ENCODE results near the gene TMEM170B. TPM values are rescaled to one million over a fixed set of nuclear protein-coding genes. Genes with fewer than 3 reads are reported as not detected.
A peak's percentile ranks its signal among the peaks of the same experiment; 100 is the strongest.

Gene TMEM170B
- total and polyA plus RNA-seq, 9 of the 15 experiments (the other 6 are each of a cell fraction or from before 2014, with no cell fraction given) = 0.03 to 0.11 (median 0.07) TPM

DNA sequence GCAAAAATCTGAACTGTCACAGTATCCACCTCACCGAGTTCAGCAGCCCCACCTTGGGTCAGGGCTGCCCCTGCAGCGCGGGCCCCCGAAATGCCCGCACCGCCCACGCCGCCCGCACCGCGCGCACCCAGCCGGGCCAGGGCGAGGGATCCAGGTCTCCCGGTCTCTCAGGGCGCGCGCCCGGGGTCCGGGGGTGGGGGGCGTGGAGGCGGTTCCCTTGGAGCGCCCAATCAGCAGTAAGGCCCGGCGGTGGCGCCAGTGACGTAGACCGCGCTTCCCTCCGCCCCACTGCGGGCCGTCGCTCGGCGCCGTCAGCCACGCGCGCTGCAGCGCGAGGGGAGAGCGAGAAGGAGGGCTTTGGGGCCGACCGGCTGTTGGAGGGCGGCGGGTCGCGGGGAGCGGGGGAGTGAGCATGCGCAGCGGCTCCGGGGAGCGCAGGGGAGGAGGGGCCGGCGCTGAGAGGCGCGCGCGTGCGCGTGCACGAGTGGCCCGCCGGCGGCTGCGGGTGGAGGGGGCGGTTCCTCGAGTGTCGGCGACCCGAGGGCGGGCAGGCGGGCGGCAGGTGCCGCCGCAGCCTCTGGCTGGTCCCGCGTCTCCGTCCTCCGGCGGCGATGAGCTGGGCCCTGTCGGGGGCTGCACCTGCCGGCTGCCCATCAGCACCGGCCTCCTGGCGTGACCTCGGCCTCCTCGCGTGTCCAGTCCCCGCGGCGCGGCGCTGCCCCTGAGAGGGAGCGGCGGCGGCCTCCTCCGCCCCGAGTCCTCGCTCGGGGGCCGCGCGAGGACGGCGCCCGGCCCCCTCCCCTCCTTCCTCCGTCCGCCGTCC is at the start of gene TMEM170B (continued):
- TF ChIP-seq, protein P1, sequence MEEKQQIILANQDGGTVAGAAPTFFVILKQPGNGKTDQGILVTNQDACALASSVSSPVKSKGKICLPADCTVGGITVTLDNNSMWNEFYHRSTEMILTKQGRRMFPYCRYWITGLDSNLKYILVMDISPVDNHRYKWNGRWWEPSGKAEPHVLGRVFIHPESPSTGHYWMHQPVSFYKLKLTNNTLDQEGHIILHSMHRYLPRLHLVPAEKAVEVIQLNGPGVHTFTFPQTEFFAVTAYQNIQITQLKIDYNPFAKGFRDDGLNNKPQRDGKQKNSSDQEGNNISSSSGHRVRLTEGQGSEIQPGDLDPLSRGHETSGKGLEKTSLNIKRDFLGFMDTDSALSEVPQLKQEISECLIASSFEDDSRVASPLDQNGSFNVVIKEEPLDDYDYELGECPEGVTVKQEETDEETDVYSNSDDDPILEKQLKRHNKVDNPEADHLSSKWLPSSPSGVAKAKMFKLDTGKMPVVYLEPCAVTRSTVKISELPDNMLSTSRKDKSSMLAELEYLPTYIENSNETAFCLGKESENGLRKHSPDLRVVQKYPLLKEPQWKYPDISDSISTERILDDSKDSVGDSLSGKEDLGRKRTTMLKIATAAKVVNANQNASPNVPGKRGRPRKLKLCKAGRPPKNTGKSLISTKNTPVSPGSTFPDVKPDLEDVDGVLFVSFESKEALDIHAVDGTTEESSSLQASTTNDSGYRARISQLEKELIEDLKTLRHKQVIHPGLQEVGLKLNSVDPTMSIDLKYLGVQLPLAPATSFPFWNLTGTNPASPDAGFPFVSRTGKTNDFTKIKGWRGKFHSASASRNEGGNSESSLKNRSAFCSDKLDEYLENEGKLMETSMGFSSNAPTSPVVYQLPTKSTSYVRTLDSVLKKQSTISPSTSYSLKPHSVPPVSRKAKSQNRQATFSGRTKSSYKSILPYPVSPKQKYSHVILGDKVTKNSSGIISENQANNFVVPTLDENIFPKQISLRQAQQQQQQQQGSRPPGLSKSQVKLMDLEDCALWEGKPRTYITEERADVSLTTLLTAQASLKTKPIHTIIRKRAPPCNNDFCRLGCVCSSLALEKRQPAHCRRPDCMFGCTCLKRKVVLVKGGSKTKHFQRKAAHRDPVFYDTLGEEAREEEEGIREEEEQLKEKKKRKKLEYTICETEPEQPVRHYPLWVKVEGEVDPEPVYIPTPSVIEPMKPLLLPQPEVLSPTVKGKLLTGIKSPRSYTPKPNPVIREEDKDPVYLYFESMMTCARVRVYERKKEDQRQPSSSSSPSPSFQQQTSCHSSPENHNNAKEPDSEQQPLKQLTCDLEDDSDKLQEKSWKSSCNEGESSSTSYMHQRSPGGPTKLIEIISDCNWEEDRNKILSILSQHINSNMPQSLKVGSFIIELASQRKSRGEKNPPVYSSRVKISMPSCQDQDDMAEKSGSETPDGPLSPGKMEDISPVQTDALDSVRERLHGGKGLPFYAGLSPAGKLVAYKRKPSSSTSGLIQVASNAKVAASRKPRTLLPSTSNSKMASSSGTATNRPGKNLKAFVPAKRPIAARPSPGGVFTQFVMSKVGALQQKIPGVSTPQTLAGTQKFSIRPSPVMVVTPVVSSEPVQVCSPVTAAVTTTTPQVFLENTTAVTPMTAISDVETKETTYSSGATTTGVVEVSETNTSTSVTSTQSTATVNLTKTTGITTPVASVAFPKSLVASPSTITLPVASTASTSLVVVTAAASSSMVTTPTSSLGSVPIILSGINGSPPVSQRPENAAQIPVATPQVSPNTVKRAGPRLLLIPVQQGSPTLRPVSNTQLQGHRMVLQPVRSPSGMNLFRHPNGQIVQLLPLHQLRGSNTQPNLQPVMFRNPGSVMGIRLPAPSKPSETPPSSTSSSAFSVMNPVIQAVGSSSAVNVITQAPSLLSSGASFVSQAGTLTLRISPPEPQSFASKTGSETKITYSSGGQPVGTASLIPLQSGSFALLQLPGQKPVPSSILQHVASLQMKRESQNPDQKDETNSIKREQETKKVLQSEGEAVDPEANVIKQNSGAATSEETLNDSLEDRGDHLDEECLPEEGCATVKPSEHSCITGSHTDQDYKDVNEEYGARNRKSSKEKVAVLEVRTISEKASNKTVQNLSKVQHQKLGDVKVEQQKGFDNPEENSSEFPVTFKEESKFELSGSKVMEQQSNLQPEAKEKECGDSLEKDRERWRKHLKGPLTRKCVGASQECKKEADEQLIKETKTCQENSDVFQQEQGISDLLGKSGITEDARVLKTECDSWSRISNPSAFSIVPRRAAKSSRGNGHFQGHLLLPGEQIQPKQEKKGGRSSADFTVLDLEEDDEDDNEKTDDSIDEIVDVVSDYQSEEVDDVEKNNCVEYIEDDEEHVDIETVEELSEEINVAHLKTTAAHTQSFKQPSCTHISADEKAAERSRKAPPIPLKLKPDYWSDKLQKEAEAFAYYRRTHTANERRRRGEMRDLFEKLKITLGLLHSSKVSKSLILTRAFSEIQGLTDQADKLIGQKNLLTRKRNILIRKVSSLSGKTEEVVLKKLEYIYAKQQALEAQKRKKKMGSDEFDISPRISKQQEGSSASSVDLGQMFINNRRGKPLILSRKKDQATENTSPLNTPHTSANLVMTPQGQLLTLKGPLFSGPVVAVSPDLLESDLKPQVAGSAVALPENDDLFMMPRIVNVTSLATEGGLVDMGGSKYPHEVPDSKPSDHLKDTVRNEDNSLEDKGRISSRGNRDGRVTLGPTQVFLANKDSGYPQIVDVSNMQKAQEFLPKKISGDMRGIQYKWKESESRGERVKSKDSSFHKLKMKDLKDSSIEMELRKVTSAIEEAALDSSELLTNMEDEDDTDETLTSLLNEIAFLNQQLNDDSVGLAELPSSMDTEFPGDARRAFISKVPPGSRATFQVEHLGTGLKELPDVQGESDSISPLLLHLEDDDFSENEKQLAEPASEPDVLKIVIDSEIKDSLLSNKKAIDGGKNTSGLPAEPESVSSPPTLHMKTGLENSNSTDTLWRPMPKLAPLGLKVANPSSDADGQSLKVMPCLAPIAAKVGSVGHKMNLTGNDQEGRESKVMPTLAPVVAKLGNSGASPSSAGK (IDR thresholded peaks at IDR 0.05) = peak; percentile 68
- TF ChIP-seq ZNF644 (tag; IDR thresholded peaks at IDR 0.05; ENCODE audit: low read depth) = peak; percentile 12; the same call in 1 of the 2 replicates
- TF ChIP-seq PHF8 (IDR thresholded peaks at IDR 0.05; ENCODE audit: borderline replicate concordance, low read length) = peak; percentile 53; the same call in 1 of the 2 replicates
- peak; percentile 97 for TF ChIP-seq SAFB (IDR thresholded peaks at IDR 0.05; ENCODE audit: borderline replicate concordance, low read depth, low read length)
- TF ChIP-seq, protein P2, sequence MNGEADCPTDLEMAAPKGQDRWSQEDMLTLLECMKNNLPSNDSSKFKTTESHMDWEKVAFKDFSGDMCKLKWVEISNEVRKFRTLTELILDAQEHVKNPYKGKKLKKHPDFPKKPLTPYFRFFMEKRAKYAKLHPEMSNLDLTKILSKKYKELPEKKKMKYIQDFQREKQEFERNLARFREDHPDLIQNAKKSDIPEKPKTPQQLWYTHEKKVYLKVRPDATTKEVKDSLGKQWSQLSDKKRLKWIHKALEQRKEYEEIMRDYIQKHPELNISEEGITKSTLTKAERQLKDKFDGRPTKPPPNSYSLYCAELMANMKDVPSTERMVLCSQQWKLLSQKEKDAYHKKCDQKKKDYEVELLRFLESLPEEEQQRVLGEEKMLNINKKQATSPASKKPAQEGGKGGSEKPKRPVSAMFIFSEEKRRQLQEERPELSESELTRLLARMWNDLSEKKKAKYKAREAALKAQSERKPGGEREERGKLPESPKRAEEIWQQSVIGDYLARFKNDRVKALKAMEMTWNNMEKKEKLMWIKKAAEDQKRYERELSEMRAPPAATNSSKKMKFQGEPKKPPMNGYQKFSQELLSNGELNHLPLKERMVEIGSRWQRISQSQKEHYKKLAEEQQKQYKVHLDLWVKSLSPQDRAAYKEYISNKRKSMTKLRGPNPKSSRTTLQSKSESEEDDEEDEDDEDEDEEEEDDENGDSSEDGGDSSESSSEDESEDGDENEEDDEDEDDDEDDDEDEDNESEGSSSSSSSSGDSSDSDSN (IDR thresholded peaks at IDR 0.05; ENCODE audit: borderline replicate concordance in 1 of 2, low read depth in 2 of 2, low read length in 2 of 2) = 0 out of 4 replicates have a peak, but pooled peaks have one; percentile 23 to 65
- peak; percentile 47; the same call in 1 of the 2 replicates for TF ChIP-seq ZNF282 (CRISPR knock-in tag; IDR thresholded peaks at IDR 0.05)
- TF ChIP-seq POLR3G (IDR thresholded peaks at IDR 0.05; ENCODE audit: extremely low read depth, insufficient read length, insufficient replicate concordance) = no peak
- TF ChIP-seq, protein P3, sequence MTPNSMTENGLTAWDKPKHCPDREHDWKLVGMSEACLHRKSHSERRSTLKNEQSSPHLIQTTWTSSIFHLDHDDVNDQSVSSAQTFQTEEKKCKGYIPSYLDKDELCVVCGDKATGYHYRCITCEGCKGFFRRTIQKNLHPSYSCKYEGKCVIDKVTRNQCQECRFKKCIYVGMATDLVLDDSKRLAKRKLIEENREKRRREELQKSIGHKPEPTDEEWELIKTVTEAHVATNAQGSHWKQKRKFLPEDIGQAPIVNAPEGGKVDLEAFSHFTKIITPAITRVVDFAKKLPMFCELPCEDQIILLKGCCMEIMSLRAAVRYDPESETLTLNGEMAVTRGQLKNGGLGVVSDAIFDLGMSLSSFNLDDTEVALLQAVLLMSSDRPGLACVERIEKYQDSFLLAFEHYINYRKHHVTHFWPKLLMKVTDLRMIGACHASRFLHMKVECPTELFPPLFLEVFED (CRISPR knock-in tag; conservative IDR thresholded peaks at IDR 0.05) = no peak
- TF ChIP-seq MAZ (CRISPR knock-in tag; conservative IDR thresholded peaks at IDR 0.05 in 1 of 2, IDR thresholded peaks at IDR 0.05 in 1 of 2) = peak; percentile 80 to 94
- TF ChIP-seq CREB1 (IDR thresholded peaks at IDR 0.05) = peak; percentile 85
- TF ChIP-seq CREB1 (CRISPR knock-in tag; IDR thresholded peaks at IDR 0.05) = peak; percentile 78

Measured in K562 (cell line).